H1 (cell line): ENCODE data around the gene ARHGAP24. TPM values are rescaled to one million over a fixed set of nuclear protein-coding genes. Genes with fewer than 3 reads are reported as not detected.

Source experiments
- CTCF ChIA-PET: fragments of 300-600 bp; sonication (Branson Sonifier 250); formaldehyde crosslinking; loops from one replicate; lab custom pipeline; 2021; ENCODE audit not compliant: partially characterized antibody; lab: Charles Lee
- POLR2A ChIA-PET: fragments of 300-600 bp; sonication (Branson Sonifier 250); formaldehyde crosslinking; loops from one replicate; lab custom pipeline; 2021; ENCODE audit warnings: inconsistent platforms; ENCODE audit not compliant: partially characterized antibody; lab: Charles Lee
- DNase-seq, 2 experiments: peaks; one replicate each; pipeline versions ENCODE4 v3.0.0 to v3.0.0-alpha.2; 2010 to 2022; ENCODE audit warnings: low spot score in 2 of 2, low read depth in 1 of 2, mixed read lengths in 1 of 2
- FAIRE-seq: peaks from 2 replicates; lab custom pipeline; 2011; peaks lifted over from hg19 to GRCh38; lab: Jason Lieb, UNC
- H2AFZ ChIP-seq: 2 replicates; pipeline ENCODE4 v1.8.1; 2012; ENCODE audit warnings: low read length, inconsistent platforms
- H2AK5ac ChIP-seq: 2 replicates; pipeline ENCODE4 v1.6.1; 2013; ENCODE audit warnings: low read depth, low read length
- H2BK120ac ChIP-seq: replicated peaks from 2 replicates; pipeline ENCODE3; 2013; ENCODE audit warnings: low read depth, low read length, inconsistent platforms
- H2BK12ac ChIP-seq: 2 replicates; pipeline ENCODE4 v1.6.1; 2013; ENCODE audit warnings: low read depth, low read length
- H2BK15ac ChIP-seq: 2 replicates; pipeline ENCODE4 v1.6.1; 2013; ENCODE audit warnings: low read length
- H2BK20ac ChIP-seq: 2 replicates; pipeline ENCODE4 v1.6.1; 2013; ENCODE audit warnings: low read length
- H2BK5ac ChIP-seq: 2 replicates; pipeline ENCODE4 v1.6.1; 2013; ENCODE audit warnings: low read depth, low read length
- H3K14ac ChIP-seq: 2 replicates; pipeline ENCODE4 v1.6.1; 2013; ENCODE audit warnings: inconsistent platforms; ENCODE audit not compliant: insufficient read length
- H3K18ac ChIP-seq: 2 replicates; pipeline ENCODE4 v1.6.1; 2013; ENCODE audit warnings: low read length; ENCODE audit errors: extremely low read depth
- H3K23ac ChIP-seq: 2 replicates; pipeline ENCODE4 v1.6.1; 2013; ENCODE audit warnings: inconsistent platforms; ENCODE audit not compliant: insufficient read length
- H3K23me2 ChIP-seq: 2 replicates; pipeline ENCODE4 v1.6.1; 2013; ENCODE audit warnings: low read depth, low read length
- H3K27ac ChIP-seq: 2 replicates; pipeline ENCODE4 v1.6.1; 2011; ENCODE audit warnings: low read depth, low read length, inconsistent platforms
- H3K27me3 ChIP-seq, 4 experiments: replicated peaks in 1 of 4; 1 replicate in 1 of 4; 2 replicates in 3 of 4; pipeline versions ENCODE4 v1.6.1 to v1.8.1; 2011 to 2013; ENCODE audit warnings: low read length in 3 of 4, mild to moderate bottlenecking in 3 of 4, inconsistent platforms in 2 of 4, mixed read lengths in 2 of 4, moderate library complexity in 1 of 4; ENCODE audit not compliant: control insufficient read depth in 3 of 4, insufficient read depth in 3 of 4; ENCODE audit errors: extremely low read depth in 1 of 4
- H3K36me3 ChIP-seq, 4 experiments: 2 replicates each; pipeline versions ENCODE4 v1.6.1 to v1.8.1; 2011 to 2013; ENCODE audit warnings: mild to moderate bottlenecking in 4 of 4, low read length in 3 of 4, moderate library complexity in 2 of 4, control low read depth in 1 of 4, inconsistent platforms in 1 of 4; ENCODE audit not compliant: insufficient read depth in 4 of 4, control insufficient read depth in 2 of 4
- H3K4ac ChIP-seq: replicated peaks from 2 replicates; pipeline ENCODE3; 2013; ENCODE audit warnings: low read length, low read depth, mixed read lengths, inconsistent platforms; ENCODE audit not compliant: insufficient read length
- H3K4me1 ChIP-seq, 4 experiments: replicated peaks in 1 of 4; 1 replicate in 1 of 4; 2 replicates in 3 of 4; pipeline versions ENCODE4 v1.6.1 to v1.8.1; 2011 to 2013; ENCODE audit warnings: low read length in 3 of 4, inconsistent platforms in 2 of 4, mixed read lengths in 1 of 4; ENCODE audit not compliant: insufficient read depth in 4 of 4, control insufficient read depth in 3 of 4
- H3K4me2 ChIP-seq, 2 experiments: 2 replicates each; pipeline versions ENCODE4 v1.6.1 to v1.8.1; 2011 to 2013; ENCODE audit warnings: low read depth in 2 of 2, low read length in 2 of 2, control low read depth in 1 of 2, inconsistent platforms in 1 of 2, mild to moderate bottlenecking in 1 of 2; ENCODE audit not compliant: insufficient read depth in 1 of 2
- H3K4me3 ChIP-seq, 4 experiments: fragments of 200-600, 300-600 bp in 1 of 4; sonication (generic), shearing (Covaris generic), sonication (Bioruptor Twin) in 1 of 4; 2 replicates each; pipeline versions ENCODE4 v1.5.1 to v1.8.1; 2011 to 2016; ENCODE audit warnings: low read length in 4 of 4, low read depth in 3 of 4, control low read depth in 2 of 4, inconsistent platforms in 2 of 4, mild to moderate bottlenecking in 2 of 4, mixed read lengths in 1 of 4, moderate library complexity in 1 of 4; ENCODE audit not compliant: insufficient read depth in 2 of 4; ENCODE audit errors: extremely low read depth in 1 of 4
- H3K56ac ChIP-seq: replicated peaks from 2 replicates; pipeline ENCODE3; 2013; ENCODE audit warnings: low read depth, mild to moderate bottlenecking, mixed read lengths, low read length, inconsistent platforms; ENCODE audit not compliant: insufficient read length
- H3K79me1 ChIP-seq: 2 replicates; pipeline ENCODE4 v1.6.1; 2013; ENCODE audit warnings: low read depth, low read length, control low read depth
- H3K79me2 ChIP-seq, 2 experiments: 2 replicates each; pipeline versions ENCODE4 v1.6.1 to v1.8.1; 2012 to 2013; ENCODE audit warnings: low read length in 2 of 2, mild to moderate bottlenecking in 2 of 2, inconsistent platforms in 1 of 2; ENCODE audit not compliant: insufficient read depth in 2 of 2, control insufficient read depth in 1 of 2
- H3K9ac ChIP-seq, 4 experiments: replicated peaks in 1 of 4; 1 replicate in 1 of 4; 2 replicates in 3 of 4; pipeline versions ENCODE4 v1.6.1 to v1.8.1; 2011 to 2013; ENCODE audit warnings: low read depth in 3 of 4, low read length in 3 of 4, control low read depth in 2 of 4, mild to moderate bottlenecking in 2 of 4, moderate library complexity in 2 of 4, inconsistent platforms in 1 of 4; ENCODE audit errors: extremely low read depth in 1 of 4
- H3K9me3 ChIP-seq, 2 experiments: 2 replicates each; pipeline versions ENCODE4 v1.6.1 to v1.8.1; 2012 to 2013; ENCODE audit warnings: mild to moderate bottlenecking in 2 of 2, moderate library complexity in 2 of 2, control low read depth in 1 of 2, inconsistent platforms in 1 of 2, low read depth in 1 of 2, low read length in 1 of 2, mixed read lengths in 1 of 2; ENCODE audit not compliant: insufficient read depth in 2 of 2
- H4K20me1 ChIP-seq, 2 experiments: replicated peaks in 1 of 2; 2 replicates each; pipeline versions ENCODE3 to v1.8.1; 2011 to 2013; ENCODE audit warnings: inconsistent platforms in 2 of 2, low read length in 2 of 2, mild to moderate bottlenecking in 1 of 2; ENCODE audit not compliant: insufficient read depth in 2 of 2, control insufficient read depth in 1 of 2
- H4K5ac ChIP-seq: 2 replicates; pipeline ENCODE4 v1.6.1; 2013; ENCODE audit warnings: low read length, low read depth, mixed read lengths, inconsistent platforms; ENCODE audit not compliant: insufficient read length
- H4K8ac ChIP-seq: 2 replicates; pipeline ENCODE4 v1.8.0; 2013; ENCODE audit warnings: mild to moderate bottlenecking, moderate library complexity, low read length, inconsistent platforms; ENCODE audit not compliant: insufficient read depth; ENCODE audit errors: extremely low read depth
- H4K91ac ChIP-seq: replicated peaks from 2 replicates; pipeline ENCODE3; 2013; ENCODE audit warnings: low read length, mixed read lengths, inconsistent platforms; ENCODE audit not compliant: insufficient read length
- ATF3 ChIP-seq: IDR thresholded peaks from 2 replicates; pipeline ENCODE4 v1.6.1; 2011; ENCODE audit warnings: low read depth, mild to moderate bottlenecking, low read length; ENCODE audit not compliant: insufficient read depth
- WGBS, 2 experiments: shearing (Covaris generic) in 1 of 2; methylation state at CpG; one replicate each; pipeline versions ENCODE4 v1.1.6 to v1.1.7; 2013 to 2015; ENCODE audit warnings: low lambda C conversion rate in 2 of 2, mixed read lengths in 2 of 2, inconsistent platforms in 1 of 2, low coverage in 1 of 2, missing lambda C conversion rate in 1 of 2; ENCODE audit not compliant: insufficient replicate concordance in 2 of 2, insufficient coverage in 1 of 2, insufficient read length in 1 of 2; ENCODE audit errors: extremely low coverage in 1 of 2, missing lambda C conversion rate in 1 of 2; 5-methylcytosine and 5-hydroxymethylcytosine counted together
- polyA plus RNA-seq, 7 experiments: library from polyadenylated mRNA; depleted of rRNA in 3 of 7; stranded (reverse) in 5 of 7; unstranded in 2 of 7; fragments of >200 nt in 5 of 7; fragments of 200-250 nt in 2 of 7; gene quantifications; 1 replicate in 5 of 7; 2 replicates in 1 of 7; 4 replicates in 1 of 7; pipeline versions ENCODE4 v1.2.1 to v1.2.3, GENCODE V29; 2011 to 2013; ENCODE audit warnings: missing spikeins in 2 of 7, mixed read lengths in 2 of 7
- total RNA-seq: library from RNA; stranded (reverse); fragmentation: NEBNext Ultra II Directional; extraction: Animal tissue kit (Norgen Biotek cat#: 25700); gene quantifications from 2 replicates; pipeline ENCODE4 v1.2.1, GENCODE V29; 2021

Gene ARHGAP24
- total and polyA plus RNA-seq, 2 of the 8 experiments (the other 6 are each of a cell fraction or from before 2014, with no cell fraction given) = 0.08 to 0.50 TPM

GRCh38 chr4:85986266-85986665, 511.3 kb downstream of the ARHGAP24 start:
- H4K20me1 ChIP-seq = no peaks in the 10 kb centered on the region
- no peak overlapping the region for H3K4me3 ChIP-seq
- no peak overlapping the region for H4K91ac ChIP-seq
- no peak overlapping the region for H3K18ac ChIP-seq
- H2BK120ac ChIP-seq = no peak overlapping the region
- no peak overlapping the region for H3K23ac ChIP-seq
- TF ChIP-seq ATF3 = no peak
- no peaks in the 10 kb centered on the region for H3K36me3 ChIP-seq
- H3K4me2 ChIP-seq = no peak overlapping the region
- no peak overlapping the region for H3K4ac ChIP-seq
- ChIA-PET POLR2A (no interaction called here), CTCF (interaction anchor here (0.6 to 0.9 kb wide), 2 partner anchors 21 to 946 kb away, joined by 4 to 5 read pairs; no protein-coding TSS in a partner anchor)
- H3K9ac ChIP-seq = no peak overlapping the region
- H3K9me3 ChIP-seq = no peaks in the 10 kb centered on the region
- H2BK5ac ChIP-seq = no peak overlapping the region
- 83% methylated on average over 1 of the region's 1 CpG; no CpG with 5 or more reads in 1 of the 2 experiments for WGBS, 2 experiments
- H2BK20ac ChIP-seq = no peak overlapping the region
- H2AFZ ChIP-seq = no peak overlapping the region
- no peaks in the 10 kb centered on the region for H3K79me1 ChIP-seq
- no peaks in the 10 kb centered on the region for H3K27me3 ChIP-seq
- H3K4me1 ChIP-seq = no peaks in the 10 kb centered on the region
- no peak overlapping the region for H2BK12ac ChIP-seq
- no peak overlapping the region for H2BK15ac ChIP-seq
- no peak overlapping the region for H3K56ac ChIP-seq
- H3K14ac ChIP-seq = no peak overlapping the region
- no peaks in the 10 kb centered on the region for H3K23me2 ChIP-seq
- FAIRE-seq = no peak
- H3K79me2 ChIP-seq = no peaks in the 10 kb centered on the region
- H2AK5ac ChIP-seq = no peak overlapping the region
- H4K8ac ChIP-seq = no peak overlapping the region
- no peak for DNase-seq
- no peak overlapping the region for H3K27ac ChIP-seq
- H4K5ac ChIP-seq = no peak overlapping the region
